Epithelial cell of prostate (primary cell): ENCODE results near the gene CD86.

Source experiments
- DNase-seq: peaks from one replicate; pipeline ENCODE4 v3.0.0-alpha.2; 2011; ENCODE audit warnings: low read depth, low spot score
- H3K27ac ChIP-seq: fragments of 450-650 bp; 2 replicates; pipeline ENCODE4 v1.5.1; 2017; ENCODE audit warnings: mild to moderate bottlenecking

CD86 gene

GRCh38 chr3:122085673-122086072, 30.5 kb downstream of the CD86 start:
- H3K27ac ChIP-seq, result no peak overlapping the region
- no peak for DNase-seq

- no peak overlapping the region for H3K27ac ChIP-seq
- DNase-seq, result no peak
These were observed 33.4 kb downstream of the CD86 start for GRCh38 chr3:122088531-122088930.

DNA sequence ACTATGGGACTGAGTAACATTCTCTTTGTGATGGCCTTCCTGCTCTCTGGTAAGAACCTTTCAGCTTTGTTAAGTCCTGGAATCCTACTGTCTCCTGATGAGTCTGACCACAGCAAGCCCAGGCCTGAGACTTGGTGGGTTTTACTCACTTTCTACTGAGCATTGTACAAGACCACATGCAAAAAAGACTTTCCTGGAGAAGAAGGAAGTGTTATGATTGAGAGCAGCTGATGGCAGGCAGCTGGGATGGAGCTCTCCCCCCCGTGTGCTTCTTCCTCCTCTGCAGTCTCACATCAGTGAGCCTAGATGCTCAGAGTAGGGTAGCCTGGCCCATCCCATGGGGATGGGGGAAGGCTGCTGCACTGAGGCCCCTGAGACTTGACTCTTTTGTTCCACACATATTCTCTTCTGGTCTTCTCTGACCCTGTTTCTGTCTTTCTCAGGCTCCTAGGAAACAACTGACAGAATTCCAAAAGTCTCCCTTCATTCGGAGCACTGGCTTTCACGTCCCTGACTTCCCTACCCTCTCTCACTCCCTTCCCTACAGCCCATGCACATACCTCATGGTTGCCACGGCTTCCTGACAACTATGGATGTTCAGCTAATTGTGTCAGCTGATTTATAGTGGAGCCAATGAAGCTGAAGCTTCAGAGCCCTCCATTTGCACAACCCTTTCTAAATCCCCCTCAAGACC, 36.6 kb downstream of the CD86 start:
- no peak for DNase-seq
- no peak overlapping the region for H3K27ac ChIP-seq

DNA sequence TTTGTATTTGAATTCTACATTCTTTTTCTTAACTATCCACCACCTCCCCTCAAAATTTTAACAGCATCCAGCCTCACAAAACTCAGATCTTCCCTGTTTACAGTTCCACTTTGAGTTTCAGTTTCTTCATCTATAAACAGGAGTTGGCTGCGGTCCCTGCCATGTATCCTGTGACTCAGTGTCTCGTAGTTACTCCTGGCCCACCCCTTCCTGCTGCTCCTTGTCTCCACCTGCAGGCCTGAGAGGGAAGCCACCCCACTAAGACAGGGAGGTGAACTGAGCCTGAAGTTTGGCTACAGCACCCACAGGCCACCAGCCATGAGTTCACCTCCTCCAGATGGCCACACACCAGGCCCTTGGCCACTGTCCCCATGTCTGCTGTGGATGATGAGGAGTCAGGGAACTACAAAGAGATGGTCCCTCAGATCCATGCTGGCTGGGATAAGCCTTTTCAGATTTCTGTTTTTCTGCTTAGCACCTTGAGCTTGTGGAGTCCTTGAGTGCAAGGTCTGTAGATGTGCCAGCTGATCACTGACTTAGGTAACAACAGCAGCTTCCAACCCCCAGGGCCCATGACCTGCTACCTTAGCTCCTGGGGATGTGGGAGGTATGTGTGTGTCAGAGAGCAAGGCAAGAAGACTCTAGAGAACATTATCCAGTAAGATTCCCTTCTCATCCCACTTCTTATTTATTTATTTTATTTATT, 37.5 kb downstream of the CD86 start:
- peak; percentile 62 for DNase-seq

DNA sequence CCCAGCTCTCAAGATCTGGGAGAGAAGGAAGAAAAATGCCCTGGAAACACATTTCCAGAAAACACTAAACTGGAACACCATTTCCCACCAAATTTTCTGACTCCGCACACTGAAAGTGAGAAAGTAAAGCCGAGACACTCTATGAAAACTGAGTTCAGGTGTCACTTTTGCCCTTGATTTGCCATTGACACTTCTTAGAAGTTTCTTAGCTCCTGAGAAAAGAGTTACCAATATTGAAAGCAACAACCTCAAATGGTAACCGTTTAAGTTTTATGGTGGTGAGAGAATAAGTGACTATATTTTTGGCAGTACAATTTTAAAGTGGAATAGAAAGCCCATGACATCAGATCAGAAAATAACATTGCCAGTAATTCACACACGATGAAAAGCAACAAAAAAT, 39.0 kb downstream of the CD86 start:
- H3K27ac ChIP-seq, result no peak overlapping the region
- no peak for DNase-seq

More for the DNA sequence above, 37.5 kb downstream of the CD86 start:
- H3K27ac ChIP-seq, result no peak overlapping the region

DNA sequence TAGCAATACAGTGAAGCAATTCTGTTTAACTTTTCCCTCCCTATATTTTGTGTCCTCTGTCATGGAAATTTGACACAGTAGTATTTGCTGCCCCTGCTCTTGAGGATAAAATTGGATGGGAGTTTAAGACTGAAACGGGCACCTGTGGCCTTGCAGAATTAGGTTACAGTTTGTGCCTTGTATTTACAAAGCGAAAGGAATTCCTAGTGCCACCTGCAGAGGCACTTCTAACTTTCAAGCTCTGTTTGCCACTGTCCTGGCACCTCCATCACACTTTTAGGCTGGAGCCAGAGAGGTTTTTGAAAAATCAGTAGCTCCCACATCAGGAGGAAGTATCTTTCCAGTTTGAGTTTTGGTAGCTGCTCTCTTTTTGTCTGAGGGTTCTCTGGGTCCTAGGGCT, 39.5 kb downstream of the CD86 start:
- no peak for DNase-seq

GRCh38 chr3:122097141-122097540, 42.0 kb downstream of the CD86 start:
- H3K27ac ChIP-seq, result no peak overlapping the region
- no peak for DNase-seq

More for the DNA sequence above, 39.5 kb downstream of the CD86 start:
- H3K27ac ChIP-seq, result no peak overlapping the region

DNA sequence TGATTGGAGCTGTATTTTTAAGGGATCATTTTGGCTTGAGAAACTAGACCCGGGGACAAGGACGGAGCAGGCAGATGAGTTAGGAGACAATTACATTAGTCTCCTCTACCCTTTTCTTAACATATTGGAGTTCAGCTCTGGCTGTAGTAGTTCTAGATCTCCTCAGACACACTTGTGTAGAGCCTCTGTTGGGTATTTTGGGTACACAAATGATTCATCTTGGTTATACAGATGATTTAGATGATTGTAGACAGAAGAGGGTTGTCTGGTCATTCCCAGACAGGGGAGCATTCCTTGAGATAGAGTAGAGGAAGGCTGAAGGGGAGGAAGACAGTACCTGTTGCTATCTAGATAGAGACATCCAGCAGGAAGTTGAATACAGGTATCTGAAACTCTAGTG, 43.4 kb downstream of the CD86 start:
- no peak for DNase-seq

GRCh38 chr3:122099255-122099654, 44.1 kb downstream of the CD86 start:
- H3K27ac ChIP-seq, result no peak overlapping the region
- DNase-seq, result no peak

More for the DNA sequence above, 43.4 kb downstream of the CD86 start:
- H3K27ac ChIP-seq, result no peak overlapping the region

GRCh38 chr3:122100083-122100482, 44.9 kb downstream of the CD86 start:
- H3K27ac ChIP-seq, result no peak overlapping the region
- no peak for DNase-seq

DNA sequence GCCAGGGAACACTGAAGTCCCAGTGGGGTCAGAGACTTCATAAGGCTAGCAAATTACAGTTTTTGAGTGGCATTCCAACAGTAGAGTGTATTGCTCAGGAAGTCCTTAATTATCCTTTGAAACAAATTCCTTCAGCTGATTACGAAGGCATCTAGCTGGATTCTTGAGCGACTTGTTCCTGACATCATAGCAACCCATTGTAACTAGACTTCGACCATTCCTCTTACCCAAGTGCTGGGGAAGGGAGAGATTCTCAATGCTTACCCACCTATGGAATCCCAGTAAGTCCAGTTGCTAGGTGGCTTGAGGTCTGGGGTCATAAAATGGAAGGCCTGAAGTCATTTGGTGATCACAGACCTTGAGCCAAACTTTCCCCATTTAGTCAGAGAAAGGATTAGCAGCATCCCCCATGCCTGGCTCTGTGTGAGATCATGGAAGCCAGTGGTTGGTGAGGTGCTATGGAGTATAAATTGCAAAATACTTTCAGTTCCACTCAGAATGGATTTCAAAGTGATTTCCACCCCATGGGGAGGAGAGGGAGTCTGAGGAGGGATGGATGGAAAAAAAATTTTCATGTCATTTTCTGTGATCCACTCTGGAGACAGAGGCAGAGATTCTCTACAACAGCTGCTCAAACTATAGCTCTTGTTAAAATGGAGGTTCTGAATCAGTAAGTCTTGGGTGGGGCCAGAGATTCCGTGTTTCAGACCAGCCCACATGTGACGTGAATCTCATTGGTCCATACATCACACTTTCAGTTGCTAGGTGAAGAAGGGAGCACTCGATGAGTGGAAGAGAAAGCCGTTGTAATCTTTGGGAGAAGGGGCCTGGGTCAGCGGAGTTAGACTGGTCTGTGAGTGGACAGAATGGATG, 45.7 kb downstream of the CD86 start:
- DNase-seq, result no peak
- no peak overlapping the region for H3K27ac ChIP-seq

DNA sequence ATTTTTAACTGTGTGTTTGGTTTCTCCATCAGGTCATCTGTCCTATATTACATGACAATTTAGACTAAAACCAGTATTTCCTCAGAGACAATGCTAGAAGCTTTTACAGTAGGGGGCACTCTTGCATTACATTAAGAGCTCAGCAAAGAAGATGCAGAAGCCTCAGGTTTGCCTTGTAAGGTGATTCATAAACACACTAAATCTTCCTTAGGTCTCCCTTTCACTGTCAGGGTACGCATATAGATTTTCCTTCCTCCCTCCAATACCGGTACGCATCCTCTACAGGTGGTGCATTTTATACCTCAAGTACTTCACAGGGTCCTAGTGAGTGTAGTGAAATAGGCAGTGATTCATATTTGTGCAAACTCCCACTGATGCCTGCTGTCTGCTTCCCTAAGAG, 46.5 kb downstream of the CD86 start:
- no peak overlapping the region for H3K27ac ChIP-seq
- peak; percentile 36 for DNase-seq

GRCh38 chr3:122102191-122102935, 47.2 kb downstream of the CD86 start:
- H3K27ac ChIP-seq, result no peak overlapping the region
- no peak for DNase-seq

DNA sequence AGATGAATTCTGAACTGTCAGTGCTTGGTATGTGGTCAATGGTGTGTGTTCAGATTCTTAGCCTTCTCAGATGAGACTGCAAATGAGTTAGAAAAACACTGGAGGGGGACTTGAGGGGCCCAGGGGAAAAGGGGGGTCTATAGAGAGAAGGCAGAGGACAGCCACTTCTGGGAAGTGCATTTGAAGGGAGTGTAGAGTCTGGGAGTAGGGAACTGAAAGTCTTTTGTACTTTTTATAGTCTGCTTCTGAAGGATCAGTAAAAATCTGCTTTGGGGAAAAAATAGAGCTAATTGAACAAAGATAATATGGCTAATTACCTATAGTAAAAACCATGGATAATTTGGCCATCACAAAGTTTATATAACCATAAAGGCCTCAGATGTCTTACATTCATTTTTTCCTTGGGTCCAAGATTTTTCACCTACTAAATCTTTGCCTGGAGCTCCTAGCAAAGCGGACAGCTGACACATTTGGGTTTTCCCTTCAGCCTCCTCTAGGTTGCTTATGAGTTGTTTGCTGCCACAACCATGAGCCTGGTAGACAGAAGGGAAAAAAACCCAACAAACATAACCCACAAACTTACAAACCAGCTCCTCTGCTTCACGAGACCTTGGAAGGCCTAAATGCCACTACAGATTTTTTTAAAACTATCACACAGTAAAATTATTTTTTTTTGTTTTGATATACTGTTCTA, 48.8 kb downstream of the CD86 start:
- no peak for DNase-seq
- no peak overlapping the region for H3K27ac ChIP-seq

GRCh38 chr3:122104515-122105194, 49.5 kb downstream of the CD86 start:
- DNase-seq, result no peak

DNA sequence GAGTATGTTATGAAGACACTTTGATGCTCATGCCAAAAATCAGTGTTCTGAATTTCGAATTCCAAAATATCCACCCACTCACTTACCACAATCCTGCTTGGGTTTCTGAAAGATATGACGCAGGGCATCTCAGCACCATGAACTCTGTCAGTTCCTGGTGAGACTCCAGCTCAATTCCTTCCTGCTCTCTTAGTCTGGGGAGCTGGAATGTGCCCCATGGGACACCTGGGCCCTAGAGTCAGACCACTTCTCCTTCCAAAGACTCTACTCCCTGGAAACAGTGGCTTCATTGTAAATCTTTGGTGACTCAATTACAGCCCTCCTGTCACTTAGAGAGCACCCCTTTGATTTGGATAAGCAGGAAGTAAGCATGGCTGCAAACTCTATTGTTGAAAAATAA, 50.5 kb downstream of the CD86 start:
- DNase-seq, result no peak
- no peak overlapping the region for H3K27ac ChIP-seq

More at GRCh38 chr3:122104515-122105194, 49.5 kb downstream of the CD86 start:
- H3K27ac ChIP-seq, result no peak overlapping the region

- no peak for DNase-seq
- H3K27ac ChIP-seq, result no peak overlapping the region
These were observed 52.0 kb downstream of the CD86 start for GRCh38 chr3:122107171-122107570.

DNA sequence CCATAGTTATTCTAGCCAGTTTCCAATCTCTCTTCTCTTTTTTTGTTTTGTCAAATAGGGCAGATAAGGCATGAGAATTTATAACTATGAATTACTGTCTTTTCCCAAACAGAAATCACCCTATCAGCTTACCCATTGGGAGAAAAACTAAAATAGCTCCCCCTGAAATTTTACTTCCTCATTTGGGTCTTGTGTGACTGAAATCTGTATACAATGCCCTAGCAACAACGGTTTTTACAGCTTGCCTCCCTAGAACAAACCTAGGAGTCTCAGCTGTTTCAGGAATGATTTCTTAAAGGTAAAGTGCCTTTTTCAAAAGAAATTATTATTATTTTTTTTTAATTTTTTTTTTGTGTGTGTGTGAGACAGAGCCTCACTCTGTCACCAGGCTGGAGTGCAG, 56.8 kb downstream of the CD86 start:
- DNase-seq, result no peak
- H3K27ac ChIP-seq, result no peak overlapping the region

DNA sequence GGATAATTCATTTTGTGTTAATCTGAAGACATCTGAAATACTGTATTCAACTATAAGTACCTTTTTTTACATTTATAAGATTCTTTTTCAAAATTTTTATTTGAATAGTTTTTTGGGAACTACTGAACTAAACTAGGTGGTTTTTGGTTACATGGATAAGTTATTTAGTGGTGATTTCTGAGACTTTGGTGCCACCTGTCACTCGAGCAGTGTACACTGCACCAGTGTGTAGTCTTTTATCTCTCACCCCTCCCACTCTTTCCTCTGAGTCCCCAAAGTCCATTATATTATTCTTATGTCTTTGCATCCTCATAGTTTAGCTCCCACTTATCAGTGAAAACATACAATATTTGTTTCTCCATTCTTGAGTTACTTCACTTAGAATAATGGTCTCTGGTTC, 57.6 kb downstream of the CD86 start:
- DNase-seq, result no peak
- H3K27ac ChIP-seq, result no peak overlapping the region
